Upper lobe of left lung (tissue), 4 donors: ENCODE data around the gene CBL.
"Not testable (repeated sequence)": the region's sequence is repeated elsewhere in the genome, so short reads cannot be mapped to it uniquely, and the experiment has no call there.

ENCODE experiments used
- EP300 ChIP-seq, 4 donors: sonication (generic); formaldehyde crosslinking; IDR thresholded peaks; one replicate each; pipeline ENCODE4 v1.5.1; 2017; ENCODE audit warnings: antibody characterized with exemption in 4 of 4, control low read depth in 2 of 4
- POLR2A ChIP-seq, 4 donors: fragments of 450-650 bp; IDR thresholded peaks; one replicate each; pipeline ENCODE4 v1.5.1; 2016 to 2017; ENCODE audit warnings: antibody characterized with exemption in 4 of 4, mild to moderate bottlenecking in 2 of 4
- POLR2AphosphoS5 ChIP-seq, 2 donors: sonication (generic); formaldehyde crosslinking; IDR thresholded peaks; one replicate each; pipeline ENCODE4 v1.5.1; 2017; ENCODE audit warnings: antibody characterized with exemption in 2 of 2
- TF ChIP-seq, protein P1 (sequence below), 6 experiments: fragments of 450-650 bp in 4 of 6; fragments of 200-600 bp in 2 of 6; sonication (generic) in 2 of 6; IDR thresholded peaks; one replicate each; pipeline ENCODE4 v1.5.1; 2016 to 2019; ENCODE audit warnings: antibody characterized with exemption in 6 of 6

DNA sequence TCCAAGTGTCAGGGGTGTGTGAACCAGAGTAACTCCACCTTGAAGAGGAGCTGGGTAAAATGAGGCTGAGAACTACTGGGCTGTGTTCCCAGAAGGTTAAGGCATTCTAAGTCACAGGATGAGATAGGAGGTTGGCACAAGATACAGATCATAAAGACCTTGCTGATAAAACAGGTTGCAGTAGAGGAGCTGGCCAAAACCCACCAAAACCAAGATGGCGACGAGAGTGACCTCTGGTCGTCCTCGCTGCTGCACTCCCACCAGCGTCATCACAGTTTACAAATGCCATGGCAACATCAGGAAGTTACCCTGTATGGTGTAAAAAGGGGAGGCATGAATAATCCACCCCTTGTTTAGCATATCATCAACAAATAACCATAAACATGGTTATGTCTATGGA is 4.9 kb upstream of the CBL start:
- TF ChIP-seq, protein P1, sequence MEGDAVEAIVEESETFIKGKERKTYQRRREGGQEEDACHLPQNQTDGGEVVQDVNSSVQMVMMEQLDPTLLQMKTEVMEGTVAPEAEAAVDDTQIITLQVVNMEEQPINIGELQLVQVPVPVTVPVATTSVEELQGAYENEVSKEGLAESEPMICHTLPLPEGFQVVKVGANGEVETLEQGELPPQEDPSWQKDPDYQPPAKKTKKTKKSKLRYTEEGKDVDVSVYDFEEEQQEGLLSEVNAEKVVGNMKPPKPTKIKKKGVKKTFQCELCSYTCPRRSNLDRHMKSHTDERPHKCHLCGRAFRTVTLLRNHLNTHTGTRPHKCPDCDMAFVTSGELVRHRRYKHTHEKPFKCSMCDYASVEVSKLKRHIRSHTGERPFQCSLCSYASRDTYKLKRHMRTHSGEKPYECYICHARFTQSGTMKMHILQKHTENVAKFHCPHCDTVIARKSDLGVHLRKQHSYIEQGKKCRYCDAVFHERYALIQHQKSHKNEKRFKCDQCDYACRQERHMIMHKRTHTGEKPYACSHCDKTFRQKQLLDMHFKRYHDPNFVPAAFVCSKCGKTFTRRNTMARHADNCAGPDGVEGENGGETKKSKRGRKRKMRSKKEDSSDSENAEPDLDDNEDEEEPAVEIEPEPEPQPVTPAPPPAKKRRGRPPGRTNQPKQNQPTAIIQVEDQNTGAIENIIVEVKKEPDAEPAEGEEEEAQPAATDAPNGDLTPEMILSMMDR (IDR thresholded peaks at IDR 0.05): not testable (repeated sequence)
- TF ChIP-seq POLR2A, EP300, POLR2AphosphoS5 (IDR thresholded peaks at IDR 0.05): not testable (repeated sequence)
